Left ventricle myocardium inferior (tissue), 1 donor: Measurements from ENCODE around the gene FZD1. TPM values are rescaled to one million over a fixed set of nuclear protein-coding genes. Genes with fewer than 3 reads are reported as not detected.

Experiments
- DNase-seq: peaks from one replicate; pipeline ENCODE4 v3.0.0-alpha.2; 2020
- H3K27ac ChIP-seq: fragments of 200-600 bp; replicated peaks from 2 replicates; pipeline ENCODE4 v1.8.0; 2021
- H3K27me3 ChIP-seq: fragments of 200-600 bp; 2 replicates; pipeline ENCODE4 v1.8.0; 2021; ENCODE audit warnings: low read depth
- H3K36me3 ChIP-seq: fragments of 200-600 bp; 2 replicates; pipeline ENCODE4 v1.8.0; 2021
- H3K4me1 ChIP-seq: fragments of 200-600 bp; 2 replicates; pipeline ENCODE4 v1.8.0; 2021
- H3K4me3 ChIP-seq: fragments of 200-600 bp; 2 replicates; pipeline ENCODE4 v1.8.0; 2021; ENCODE audit warnings: mild to moderate bottlenecking, moderate library complexity
- H3K9me3 ChIP-seq: fragments of 200-600 bp; replicated peaks from 2 replicates; pipeline ENCODE4 v1.8.0; 2021
- CTCF ChIP-seq: fragments of 200-600 bp; IDR thresholded peaks from 2 replicates; pipeline ENCODE4 v1.8.0; 2021; ENCODE audit warnings: antibody characterized with exemption, mild to moderate bottlenecking, borderline replicate concordance
- intact Hi-C: fragments of 100-400 bp; cut with micrococcal nuclease; formaldehyde crosslinking; loops from one replicate; pipeline ENCODE4 v1.11.0; 2022
- total RNA-seq: library from RNA; stranded (reverse); fragmentation: NEBNext Ultra II Directional; extraction: Animal tissue kit (Norgen Biotek cat#: 25700); gene quantifications from one replicate; pipeline ENCODE4 v1.2.1, GENCODE V29; 2021
- donor health status: DM: no; HTN: yes; CAD: no; lungs with severe emphysema.

The FZD1 gene
- total RNA-seq, 1 donor from 2014 or later = 14.1 TPM

GRCh38 chr7:91240376-91240941 is 23.8 kb upstream of the FZD1 start:
- Histone ChIP-seq H3K9me3 (no peaks in the 10 kb centered on the region), H3K27ac (no peak overlapping the region)

GRCh38 chr7:91242097-91242844 is 22.0 kb upstream of the FZD1 start:
- intact Hi-C loops = no loop called here
- Histone ChIP-seq H3K27ac (no peak overlapping the region), H3K27me3 (no peaks in the 10 kb centered on the region), H3K4me3 (no peak overlapping the region), H3K36me3 (no peaks in the 10 kb centered on the region), H3K4me1 (peaks cover 16% of the 10 kb centered on the region), H3K9me3 (no peaks in the 10 kb centered on the region)
- no peak for DNase-seq
- no peak for TF ChIP-seq CTCF

More at GRCh38 chr7:91240376-91240941, 23.8 kb upstream of the FZD1 start:
- H3K4me3 ChIP-seq = no peak overlapping the region
- no peaks in the 10 kb centered on the region for H3K36me3 ChIP-seq
- no peak for DNase-seq
- H3K27me3 ChIP-seq = peaks cover 3% of the 10 kb centered on the region
- no peak for TF ChIP-seq CTCF
- peaks cover 16% of the 10 kb centered on the region for H3K4me1 ChIP-seq
- intact Hi-C loops = no loop called here

- H3K27me3 ChIP-seq = no peaks in the 10 kb centered on the region
- intact Hi-C loops = no loop called here
- no peak for DNase-seq
These were observed 20.5 kb upstream of the FZD1 start for GRCh38 chr7:91243591-91244301.

GRCh38 chr7:91247500-91247899 is 16.7 kb upstream of the FZD1 start:
- Histone ChIP-seq H3K27ac (no peak overlapping the region), H3K27me3 (no peaks in the 10 kb centered on the region), H3K9me3 (no peaks in the 10 kb centered on the region), H3K4me1 (no peaks in the 10 kb centered on the region), H3K36me3 (no peaks in the 10 kb centered on the region), H3K4me3 (no peak overlapping the region)
- no peak for DNase-seq
- TF ChIP-seq CTCF = no peak
- intact Hi-C loops = no loop called here

More at GRCh38 chr7:91243591-91244301, 20.5 kb upstream of the FZD1 start:
- no peaks in the 10 kb centered on the region for H3K36me3 ChIP-seq
- no peaks in the 10 kb centered on the region for H3K9me3 ChIP-seq
- peaks cover 16% of the 10 kb centered on the region for H3K4me1 ChIP-seq
- no peak overlapping the region for H3K27ac ChIP-seq
- H3K4me3 ChIP-seq = no peak overlapping the region
- TF ChIP-seq CTCF = no peak

- Histone ChIP-seq H3K27ac (no peak overlapping the region), H3K36me3 (no peaks in the 10 kb centered on the region), H3K4me3 (no peak overlapping the region), H3K27me3 (no peaks in the 10 kb centered on the region), H3K9me3 (no peaks in the 10 kb centered on the region), H3K4me1 (no peaks in the 10 kb centered on the region)
- DNase-seq = no peak
- intact Hi-C loops = no loop called here
- no peak for TF ChIP-seq CTCF
These were observed 15.2 kb upstream of the FZD1 start for GRCh38 chr7:91248996-91249395.
